Kidney (tissue), 14 donors: ENCODE results near the gene ACOX3. TPM values are rescaled to one million over a fixed set of nuclear protein-coding genes. Genes with fewer than 3 reads are reported as not detected.

Experiments
- DNase-seq, 5 donors: peaks; one replicate each; pipeline ENCODE4 v3.0.0-alpha.2; 2013 to 2020
- FAIRE-seq: peaks from 2 replicates; lab custom pipeline; 2012; peaks lifted over from hg19 to GRCh38; lab: Jason Lieb, UNC
- H3K27ac ChIP-seq, 2 donors: one replicate each; pipeline ENCODE4 v1.7.0; 2013; ENCODE audit warnings: low read depth in 2 of 2, low read length in 2 of 2, inconsistent platforms in 1 of 2
- H3K27me3 ChIP-seq: one replicate; pipeline ENCODE4 v1.7.1; 2013; ENCODE audit warnings: low read length, inconsistent platforms; ENCODE audit not compliant: control insufficient read depth, insufficient read depth
- H3K36me3 ChIP-seq, 3 donors: one replicate each; pipeline versions ENCODE4 v1.7.0 to v1.7.1; 2013; ENCODE audit warnings: low read length in 3 of 3, control low read depth in 1 of 3, inconsistent platforms in 1 of 3; ENCODE audit not compliant: insufficient read depth in 3 of 3, control insufficient read depth in 2 of 3
- H3K4me1 ChIP-seq, 3 donors: one replicate each; pipeline versions ENCODE4 v1.7.0 to v1.7.1; 2013; ENCODE audit warnings: low read length in 3 of 3, inconsistent platforms in 1 of 3, low read depth in 1 of 3; ENCODE audit not compliant: control insufficient read depth in 2 of 3, insufficient read depth in 2 of 3
- H3K4me3 ChIP-seq, 3 donors: one replicate each; pipeline versions ENCODE4 v1.7.0 to v1.8.1; 2013; ENCODE audit warnings: low read length in 3 of 3, control low read depth in 1 of 3, inconsistent platforms in 1 of 3
- H3K9ac ChIP-seq, 3 donors: one replicate each; pipeline versions ENCODE4 v1.7.0 to v1.7.1; 2013; ENCODE audit warnings: low read length in 3 of 3, control low read depth in 1 of 3, inconsistent platforms in 1 of 3
- H3K9me3 ChIP-seq, 3 donors: one replicate each; pipeline versions ENCODE4 v1.7.0 to v1.7.1; 2013; ENCODE audit warnings: low read length in 3 of 3, control low read depth in 1 of 3, inconsistent platforms in 1 of 3; ENCODE audit not compliant: control insufficient read depth in 2 of 3, insufficient read depth in 1 of 3
- intact Hi-C: fragments of 100-400 bp; cut with DNase I; formaldehyde crosslinking; loops from one replicate; pipeline ENCODE4 v1.11.1; 2022
- polyA plus RNA-seq: library from polyadenylated mRNA; stranded (reverse); fragments of 350-450 nt; fragmentation: Illumina TruSeq; extraction: RNeasy Lipid Tissue Mini Kit (QIAGEN cat#74804); gene quantifications from one replicate; pipeline ENCODE4 v1.2.3, GENCODE V29; 2014; ENCODE audit warnings: low read depth, low replicate concordance; ENCODE audit not compliant: insufficient read depth
- total RNA-seq: library from RNA; stranded (reverse); fragmentation: NEBNext Ultra II Directional; extraction: Animal tissue kit (Norgen Biotek cat#: 25700); gene quantifications from one replicate; pipeline ENCODE4 v1.2.1, GENCODE V29; 2021
- TF ChIP-seq, protein P1 (sequence below): IDR thresholded peaks from 3 replicates; pipeline ENCODE4 v1.5.1; 2012; ENCODE audit warnings: mild to moderate bottlenecking, moderate library complexity, borderline replicate concordance; ENCODE audit not compliant: insufficient read depth; ENCODE audit errors: extremely low read depth
- donor health status: control.
- donor health status: control.
- donor health status: control.
- donor health status: control.
- donor health status: control.
- donor health status: DM: yes; HTN: yes; CAD: no.
- donor health status: Normal renal cell carcinoma (clear cell type).

Gene ACOX3
- total and polyA plus RNA-seq, 2 donors from 2014 or later, result 10.1 to 21.7 TPM

DNA sequence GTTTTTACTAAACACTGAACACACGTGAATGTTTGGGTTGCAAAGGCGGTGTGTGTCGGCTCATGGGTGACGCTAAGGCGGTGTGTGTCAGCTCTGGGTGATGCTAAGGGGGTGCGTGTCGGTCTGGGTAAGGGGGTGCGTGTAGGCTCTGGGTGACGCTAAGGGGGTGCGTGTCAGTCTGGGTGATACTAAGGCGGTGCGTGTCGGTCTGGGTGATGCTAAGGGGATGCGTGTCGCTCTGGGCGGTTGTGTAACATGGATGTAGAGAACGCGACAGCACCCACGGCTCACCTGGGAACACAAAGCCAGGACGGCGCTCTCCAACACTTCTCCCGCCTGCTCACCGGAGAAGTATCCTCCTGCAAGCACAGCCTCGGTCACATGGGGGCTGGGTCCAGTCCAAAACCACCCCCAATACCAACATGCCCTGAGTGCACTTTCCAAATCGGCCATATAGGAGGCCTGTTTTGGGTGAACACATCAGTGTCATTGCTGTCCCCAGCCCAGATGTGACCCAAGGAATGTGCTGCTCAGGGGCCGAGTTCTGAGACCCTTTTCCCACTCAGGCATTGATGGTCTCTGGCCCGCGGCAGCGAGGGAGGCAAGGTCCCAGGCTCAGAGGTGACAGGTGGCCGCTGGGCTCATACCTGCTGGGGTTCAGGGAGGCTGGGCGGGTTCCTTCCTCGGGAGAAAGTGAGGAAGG is 67.1 kb downstream of the ACOX3 start:
- Histone ChIP-seq H3K9ac (no peak overlapping the region), H3K36me3 (peaks cover 0 to 3% (median 0%) of the 10 kb centered on the region in 3 donors), H3K4me3 (no peak overlapping the region), H3K27ac (no peak overlapping the region), H3K9me3 (no peaks in the 10 kb centered on the region), H3K27me3 (no peaks in the 10 kb centered on the region), H3K4me1 (no peaks in the 10 kb centered on the region)
- intact Hi-C loops, result no loop called here
- FAIRE-seq, result no peak
- TF ChIP-seq, protein P1, sequence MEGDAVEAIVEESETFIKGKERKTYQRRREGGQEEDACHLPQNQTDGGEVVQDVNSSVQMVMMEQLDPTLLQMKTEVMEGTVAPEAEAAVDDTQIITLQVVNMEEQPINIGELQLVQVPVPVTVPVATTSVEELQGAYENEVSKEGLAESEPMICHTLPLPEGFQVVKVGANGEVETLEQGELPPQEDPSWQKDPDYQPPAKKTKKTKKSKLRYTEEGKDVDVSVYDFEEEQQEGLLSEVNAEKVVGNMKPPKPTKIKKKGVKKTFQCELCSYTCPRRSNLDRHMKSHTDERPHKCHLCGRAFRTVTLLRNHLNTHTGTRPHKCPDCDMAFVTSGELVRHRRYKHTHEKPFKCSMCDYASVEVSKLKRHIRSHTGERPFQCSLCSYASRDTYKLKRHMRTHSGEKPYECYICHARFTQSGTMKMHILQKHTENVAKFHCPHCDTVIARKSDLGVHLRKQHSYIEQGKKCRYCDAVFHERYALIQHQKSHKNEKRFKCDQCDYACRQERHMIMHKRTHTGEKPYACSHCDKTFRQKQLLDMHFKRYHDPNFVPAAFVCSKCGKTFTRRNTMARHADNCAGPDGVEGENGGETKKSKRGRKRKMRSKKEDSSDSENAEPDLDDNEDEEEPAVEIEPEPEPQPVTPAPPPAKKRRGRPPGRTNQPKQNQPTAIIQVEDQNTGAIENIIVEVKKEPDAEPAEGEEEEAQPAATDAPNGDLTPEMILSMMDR, result no peak
- DNase-seq, result peak in 1 of 5 donors; percentile 26

DNA sequence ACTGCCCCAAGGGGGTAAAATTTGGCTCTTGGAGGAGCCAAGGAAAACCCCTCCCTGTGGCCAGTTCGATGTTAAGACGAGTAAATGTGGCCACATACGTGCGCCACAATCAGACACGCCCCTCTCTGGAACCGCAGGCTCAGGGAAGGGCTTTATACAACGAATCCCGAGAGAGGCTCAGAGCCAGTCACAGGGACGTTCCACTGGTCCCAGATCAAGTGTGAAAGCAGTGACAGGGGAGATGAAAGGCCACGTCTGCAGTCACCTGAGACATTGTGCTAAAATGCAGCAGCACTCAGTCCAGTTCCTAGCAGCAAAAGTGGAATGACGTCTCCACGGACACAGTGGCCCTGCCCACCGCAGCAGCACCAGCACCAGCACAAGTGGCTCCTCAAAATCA is 68.0 kb downstream of the ACOX3 start:
- Histone ChIP-seq H3K27me3 (no peaks in the 10 kb centered on the region), H3K4me3 (no peak overlapping the region), H3K4me1 (no peaks in the 10 kb centered on the region), H3K36me3 (peaks cover 0 to 3% (median 0%) of the 10 kb centered on the region in 3 donors), H3K27ac (no peak overlapping the region), H3K9me3 (no peaks in the 10 kb centered on the region), H3K9ac (no peak overlapping the region)
- DNase-seq, result peak in 3 of 5 donors; percentile 25 to 43 (median 42)
- no peak for FAIRE-seq
- TF ChIP-seq, protein P1, result no peak
- intact Hi-C loops, result no loop called here

DNA sequence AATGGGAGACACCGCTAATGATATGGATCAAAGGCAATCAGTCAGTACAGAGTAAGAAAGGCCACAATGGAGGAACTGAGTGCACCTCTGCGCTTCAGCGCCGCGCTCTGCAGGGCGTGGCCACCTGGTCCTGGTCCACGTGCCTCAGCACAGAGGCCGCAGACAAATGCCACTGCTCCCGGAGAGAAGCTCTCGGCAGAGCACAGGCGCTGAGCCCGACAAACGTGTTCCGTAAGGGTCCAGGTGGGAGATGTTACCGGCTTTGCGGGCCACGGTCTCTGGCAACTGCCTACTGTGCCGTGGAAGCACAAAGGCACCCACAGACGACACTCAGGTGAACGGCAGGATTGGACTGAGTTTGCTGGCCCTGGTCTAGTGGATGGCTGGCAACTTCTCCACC is 68.9 kb downstream of the ACOX3 start:
- Histone ChIP-seq H3K27me3 (no peaks in the 10 kb centered on the region), H3K27ac (no peak overlapping the region), H3K9me3 (no peaks in the 10 kb centered on the region), H3K9ac (no peak overlapping the region), H3K4me3 (no peak overlapping the region), H3K36me3 (no peaks in the 10 kb centered on the region), H3K4me1 (no peaks in the 10 kb centered on the region)
- FAIRE-seq (no peak), DNase-seq (peak in 1 of 5 donors; percentile 51)
- TF ChIP-seq, protein P1, result no peak
- intact Hi-C loops, result no loop called here
